ENCODE results near the gene CANX. TPM values are rescaled to one million over a fixed set of nuclear protein-coding genes. Genes with fewer than 3 reads are reported as not detected.
A peak's percentile ranks its signal among the peaks of the same experiment; 100 is the strongest.

Gene CANX
- total and polyA plus RNA-seq, 8 donors: 344 to 872 (median 422) TPM

DNA sequence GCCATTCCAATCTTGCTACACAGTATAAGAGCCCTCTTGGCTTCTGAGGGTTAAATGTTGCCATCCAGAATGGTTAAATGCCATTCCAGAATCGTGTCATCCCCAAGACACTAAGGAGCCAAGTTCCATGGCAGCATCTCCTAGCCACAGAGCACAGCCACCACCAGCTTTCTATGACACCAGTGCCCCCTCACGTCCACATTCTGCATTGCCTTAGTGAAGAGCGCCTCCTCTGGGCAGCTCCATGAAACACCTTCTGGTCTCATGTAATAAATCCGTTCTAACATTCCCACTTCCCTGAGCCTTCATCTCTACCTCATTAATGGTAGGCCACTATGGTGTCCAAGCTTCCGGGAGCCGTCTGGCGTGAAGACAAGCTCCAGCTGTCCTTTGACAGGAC lies 30.4 kb upstream of the CANX start:
- intact Hi-C loops (cut with DNase I): no loop called here
- ATAC-seq: peak; percentile 79

DNA sequence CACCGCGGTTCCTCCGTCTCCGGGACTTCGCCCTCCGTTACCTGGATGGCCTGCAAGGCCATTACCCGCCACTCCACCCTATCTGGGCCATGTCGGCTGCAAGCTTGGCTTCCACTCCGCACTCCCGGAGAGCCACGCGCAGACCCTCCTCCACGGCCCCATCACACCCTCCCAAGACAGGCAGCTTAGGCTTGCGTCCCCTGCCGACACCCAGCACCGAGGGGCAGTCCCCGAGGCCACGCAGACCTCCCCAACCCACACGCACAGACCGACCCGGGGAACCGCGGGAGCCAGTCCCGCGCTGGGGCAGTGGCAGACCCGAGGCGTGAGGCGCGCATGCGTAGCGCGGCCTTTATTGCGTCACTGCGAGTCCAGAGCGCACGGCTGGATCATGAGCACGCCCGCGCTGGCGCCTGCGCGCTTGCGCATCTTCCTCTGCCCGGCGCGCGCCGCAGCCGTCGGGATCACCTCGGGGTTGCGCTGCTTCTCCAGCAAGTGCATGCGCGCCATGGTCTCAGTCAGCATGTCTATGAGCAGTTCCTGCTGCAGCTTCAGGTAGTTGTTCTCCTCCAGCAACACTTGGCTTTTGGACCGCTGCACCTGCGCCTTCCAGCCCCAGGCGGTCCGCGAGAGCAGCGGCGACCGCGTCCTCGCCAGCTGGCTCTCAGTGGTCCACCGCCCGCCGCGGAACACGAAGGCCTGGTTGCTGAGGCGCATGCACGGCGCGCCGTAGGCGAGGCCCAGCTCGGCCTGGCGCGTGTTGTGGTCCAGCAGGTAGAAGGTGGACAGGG lies 20.3 kb upstream of the CANX start:
- Histone ChIP-seq H3K27me3 (no peaks in the 10 kb centered on the region), H3K9me3 (no peaks in the 10 kb centered on the region), H3K4me3 (peak overlapping the region; percentile 79 to 90), H3K36me3 (no peaks in the 10 kb centered on the region), H3K27ac (peak overlapping the region; percentile 90 to 92), H3K4me1 (peaks cover 16 to 30% of the 10 kb centered on the region in 2 donors)
- ATAC-seq (peak; percentile 93), DNase-seq (peak; percentile 95 to 99 (median 98))
- intact Hi-C loops (cut with DNase I): no loop called here
- TF ChIP-seq CTCF (IDR thresholded peaks at IDR 0.05): no peak

More for the DNA sequence above, 30.4 kb upstream of the CANX start:
- Histone ChIP-seq H3K27ac (no peak overlapping the region), H3K4me1 (no peaks in the 10 kb centered on the region), H3K9me3 (no peaks in the 10 kb centered on the region), H3K4me3 (no peak overlapping the region), H3K27me3 (no peaks in the 10 kb centered on the region), H3K36me3 (peaks cover 0 to 31% of the 10 kb centered on the region in 2 donors)
- peak; percentile 42 to 47 for TF ChIP-seq CTCF (IDR thresholded peaks at IDR 0.05)
- DNase-seq: peak in 1 of 4 donors; percentile 32

- H3K4me3 ChIP-seq: peak overlapping the region; percentile 79 to 90
- H3K27me3 ChIP-seq: no peaks in the 10 kb centered on the region
- DNase-seq: peak; percentile 44 to 91 (median 80)
- peaks cover 16 to 30% of the 10 kb centered on the region in 2 donors for H3K4me1 ChIP-seq
- no peaks in the 10 kb centered on the region for H3K9me3 ChIP-seq
- intact Hi-C loops (cut with DNase I): no loop called here
- peak overlapping the region; percentile 90 to 92 for H3K27ac ChIP-seq
- peak; percentile 79 for ATAC-seq
- peak; percentile 19 to 23 for TF ChIP-seq CTCF (IDR thresholded peaks at IDR 0.05)
- H3K36me3 ChIP-seq: no peaks in the 10 kb centered on the region
Observed at GRCh38 chr5:179679014-179679674, 19.6 kb upstream of the CANX start.

GRCh38 chr5:179680014-179680779 lies 18.6 kb upstream of the CANX start:
- TF ChIP-seq CTCF (IDR thresholded peaks at IDR 0.05): no peak
- no peaks in the 10 kb centered on the region for H3K9me3 ChIP-seq
- no peak overlapping the region for H3K27ac ChIP-seq

More at GRCh38 chr5:179680014-179680779, 18.6 kb upstream of the CANX start:
- no peak for ATAC-seq
- no peak for DNase-seq
- intact Hi-C loops (cut with DNase I): no loop called here
- Histone ChIP-seq H3K4me3 (no peak overlapping the region), H3K27me3 (no peaks in the 10 kb centered on the region), H3K4me1 (peaks cover 16 to 30% of the 10 kb centered on the region in 2 donors), H3K36me3 (no peaks in the 10 kb centered on the region)

All from left lung (tissue), 10 donors.